Coronary artery (tissue), 2 donors: ENCODE measurements around the gene UVRAG.

Experiments
- DNase-seq: peaks from one replicate; pipeline ENCODE4 v3.0.0-alpha.2; 2017; ENCODE audit warnings: low spot score
- H3K27ac ChIP-seq, 2 donors: fragments of 200-600 bp; sonication (generic); one replicate each; pipeline ENCODE4 v1.5.1; 2016 to 2019
- H3K4me3 ChIP-seq: fragments of 200-600 bp; sonication (generic); 2 replicates; pipeline ENCODE4 v1.5.1; 2016; ENCODE audit warnings: mild to moderate bottlenecking, moderate library complexity
- TF ChIP-seq, protein P1 (sequence below): fragments of 200-600 bp; sonication (generic); IDR thresholded peaks from one replicate; pipeline ENCODE4 v1.5.1; 2019; ENCODE audit warnings: antibody characterized with exemption

UVRAG gene

GRCh38 chr11:75800136-75800675 lies 14.8 kb upstream of the UVRAG start:
- TF ChIP-seq, protein P1, sequence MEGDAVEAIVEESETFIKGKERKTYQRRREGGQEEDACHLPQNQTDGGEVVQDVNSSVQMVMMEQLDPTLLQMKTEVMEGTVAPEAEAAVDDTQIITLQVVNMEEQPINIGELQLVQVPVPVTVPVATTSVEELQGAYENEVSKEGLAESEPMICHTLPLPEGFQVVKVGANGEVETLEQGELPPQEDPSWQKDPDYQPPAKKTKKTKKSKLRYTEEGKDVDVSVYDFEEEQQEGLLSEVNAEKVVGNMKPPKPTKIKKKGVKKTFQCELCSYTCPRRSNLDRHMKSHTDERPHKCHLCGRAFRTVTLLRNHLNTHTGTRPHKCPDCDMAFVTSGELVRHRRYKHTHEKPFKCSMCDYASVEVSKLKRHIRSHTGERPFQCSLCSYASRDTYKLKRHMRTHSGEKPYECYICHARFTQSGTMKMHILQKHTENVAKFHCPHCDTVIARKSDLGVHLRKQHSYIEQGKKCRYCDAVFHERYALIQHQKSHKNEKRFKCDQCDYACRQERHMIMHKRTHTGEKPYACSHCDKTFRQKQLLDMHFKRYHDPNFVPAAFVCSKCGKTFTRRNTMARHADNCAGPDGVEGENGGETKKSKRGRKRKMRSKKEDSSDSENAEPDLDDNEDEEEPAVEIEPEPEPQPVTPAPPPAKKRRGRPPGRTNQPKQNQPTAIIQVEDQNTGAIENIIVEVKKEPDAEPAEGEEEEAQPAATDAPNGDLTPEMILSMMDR: no peak
- no peak for DNase-seq
- H3K4me3 ChIP-seq: no peak overlapping the region
- no peak overlapping the region for H3K27ac ChIP-seq

DNA sequence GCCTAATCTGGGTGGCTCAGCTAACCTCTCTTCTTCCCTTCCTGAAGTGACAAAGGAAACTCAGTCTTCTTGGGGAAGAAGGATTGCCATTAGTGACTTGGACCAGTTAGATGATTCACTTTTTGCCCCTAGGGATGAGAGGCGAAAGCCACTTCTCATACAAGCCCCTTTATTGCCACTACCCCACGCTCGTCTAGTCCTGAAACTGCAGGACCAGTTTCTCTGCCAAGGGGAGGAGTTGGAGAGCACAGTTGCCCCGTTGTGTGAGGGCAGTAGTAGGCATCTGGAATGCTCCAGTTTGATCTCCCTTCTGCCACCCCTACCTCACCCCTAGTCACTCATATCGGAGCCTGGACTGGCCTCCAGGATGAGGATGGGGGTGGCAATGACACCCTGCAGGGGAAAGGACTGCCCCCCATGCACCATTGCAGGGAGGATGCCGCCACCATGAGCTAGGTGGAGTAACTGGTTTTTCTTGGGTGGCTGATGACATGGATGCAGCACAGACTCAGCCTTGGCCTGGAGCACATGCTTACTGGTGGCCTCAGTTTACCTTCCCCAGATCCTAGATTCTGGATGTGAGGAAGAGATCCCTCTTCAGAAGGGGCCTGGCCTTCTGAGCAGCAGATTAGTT lies 14.2 kb upstream of the UVRAG start:
- TF ChIP-seq, protein P1: no peak
- DNase-seq: no peak
- Histone ChIP-seq H3K27ac (no peak overlapping the region), H3K4me3 (no peak overlapping the region)

DNA sequence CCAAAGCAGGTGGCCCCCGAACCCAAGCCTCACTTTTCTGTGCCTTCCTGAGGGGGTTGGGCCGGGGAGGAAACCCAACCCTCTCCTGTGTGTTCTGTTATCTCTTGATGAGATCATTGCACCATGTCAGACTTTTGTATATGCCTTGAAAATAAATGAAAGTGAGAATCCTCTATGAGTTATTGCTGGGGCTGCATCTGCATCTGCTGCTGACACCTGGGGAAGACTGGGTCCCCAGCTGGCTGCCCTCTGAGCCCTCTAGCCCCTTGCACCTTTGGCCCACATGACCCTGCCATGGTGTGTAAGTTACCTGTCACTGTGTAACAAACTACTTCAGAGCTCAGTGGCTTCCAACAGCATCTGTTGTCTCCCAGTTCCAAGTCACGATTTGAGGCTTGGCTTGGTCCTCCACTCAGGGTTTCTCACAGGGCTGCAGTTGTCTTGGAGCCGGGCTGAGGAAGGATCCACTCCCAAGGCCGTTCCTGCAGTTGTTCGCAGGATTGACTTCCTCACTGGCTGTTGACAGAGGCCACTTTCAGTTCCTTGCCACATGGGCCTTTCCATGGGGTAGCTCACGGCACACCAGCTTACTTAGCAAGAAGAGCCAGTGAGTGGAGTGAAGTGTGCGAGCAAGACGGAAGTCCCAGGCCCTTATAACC lies 13.5 kb upstream of the UVRAG start:
- no peak for DNase-seq
- no peak overlapping the region for H3K27ac ChIP-seq

DNA sequence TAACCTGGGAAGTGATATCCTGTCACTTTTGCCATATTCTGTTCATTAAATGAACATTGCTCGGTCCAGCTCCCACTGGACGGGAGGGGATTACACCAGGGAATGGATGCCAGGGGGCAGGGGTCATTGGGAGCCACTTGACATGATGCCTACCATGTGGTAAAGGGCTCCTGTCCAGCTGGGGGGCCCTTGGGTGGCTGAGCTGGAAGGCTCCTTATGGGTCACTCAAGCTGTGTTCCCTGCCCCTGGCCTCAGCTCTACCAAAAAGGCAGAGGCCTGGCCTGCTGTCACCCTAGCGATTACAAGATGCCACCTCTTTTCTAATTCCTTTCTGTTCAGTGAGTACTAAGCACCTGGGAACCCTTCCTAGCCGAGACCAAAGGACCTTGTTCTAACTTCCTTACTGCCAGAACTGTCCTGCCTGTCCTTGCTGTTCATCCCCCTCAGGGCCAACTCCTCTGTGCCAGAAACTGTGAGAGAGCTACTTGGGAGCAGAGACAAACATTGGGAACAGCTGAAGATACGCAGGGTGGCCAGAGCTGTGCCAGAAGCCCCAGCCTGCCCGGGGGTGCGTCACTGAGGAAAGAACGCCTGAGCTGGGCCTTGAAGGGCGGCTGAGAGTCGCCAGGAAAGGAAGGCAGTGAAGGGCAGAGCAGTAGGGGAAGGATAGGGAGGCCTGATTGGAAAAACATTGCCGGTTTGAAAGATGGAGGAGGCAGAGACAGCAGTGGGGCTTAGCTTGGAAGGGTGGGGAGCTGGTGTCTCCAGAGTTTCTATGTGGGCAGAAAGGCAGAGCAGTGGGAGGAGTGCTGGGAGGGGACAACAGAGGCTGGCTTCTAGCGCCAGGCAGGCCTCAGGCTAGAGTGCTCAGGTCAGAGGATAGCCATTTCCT lies 12.7 kb upstream of the UVRAG start:
- Histone ChIP-seq H3K4me3 (no peak overlapping the region), H3K27ac (no peak overlapping the region)
- TF ChIP-seq, protein P1: no peak
- DNase-seq: no peak

More for the DNA sequence above, 13.5 kb upstream of the UVRAG start:
- TF ChIP-seq, protein P1: no peak
- no peak overlapping the region for H3K4me3 ChIP-seq

- TF ChIP-seq, protein P1: peak; percentile 85
- no peak overlapping the region for H3K27ac ChIP-seq
These were observed 11.8 kb upstream of the UVRAG start for GRCh38 chr11:75802913-75803820.

GRCh38 chr11:75809111-75809510 lies 5.9 kb upstream of the UVRAG start:
- no peak for DNase-seq
- TF ChIP-seq, protein P1: no peak
- Histone ChIP-seq H3K27ac (no peak overlapping the region), H3K4me3 (no peak overlapping the region)

More at GRCh38 chr11:75802913-75803820, 11.8 kb upstream of the UVRAG start:
- no peak overlapping the region for H3K4me3 ChIP-seq
- no peak for DNase-seq
